OCI-LY1 (cell line): ENCODE results near the gene C2CD5.

Experiments
- H2AFZ ChIP-seq: fragments of 200-600 bp; sonication (generic), shearing (Covaris generic); 2 replicates; pipeline ENCODE4 v1.6.0; 2014; ENCODE audit warnings: antibody characterized with exemption, mild to moderate bottlenecking, low read length
- H3F3A ChIP-seq: fragments of 200-600 bp; sonication (generic), shearing (Covaris generic); 2 replicates; pipeline ENCODE4 v1.6.0; 2014; ENCODE audit warnings: mild to moderate bottlenecking, antibody characterized with exemption, low read length, moderate library complexity; ENCODE audit not compliant: insufficient read depth
- H3K27ac ChIP-seq: fragments of 200-600 bp; sonication (generic); 2 replicates; pipeline ENCODE4 v1.5.1; 2014; ENCODE audit warnings: low read length, mixed run types, mild to moderate bottlenecking, low read depth; ENCODE audit not compliant: poor library complexity, severe bottlenecking
- H3K27me3 ChIP-seq: fragments of 200-600 bp; sonication (generic); 2 replicates; pipeline ENCODE4 v1.6.0; 2014; ENCODE audit warnings: antibody characterized with exemption, mild to moderate bottlenecking, low read length, moderate library complexity; ENCODE audit not compliant: insufficient read depth
- H3K36me3 ChIP-seq: fragments of 200-600 bp; sonication (generic); 2 replicates; pipeline ENCODE4 v1.6.1; 2014; ENCODE audit warnings: mild to moderate bottlenecking, antibody characterized with exemption, low read length, moderate library complexity, mixed read lengths; ENCODE audit not compliant: insufficient read depth
- H3K4me1 ChIP-seq: fragments of 200-600 bp; sonication (generic); 2 replicates; pipeline ENCODE4 v1.5.1; 2014; ENCODE audit warnings: mild to moderate bottlenecking, low read length, moderate library complexity; ENCODE audit not compliant: insufficient read depth, severe bottlenecking
- H3K4me2 ChIP-seq: fragments of 200-600 bp; sonication (generic), shearing (Covaris generic); 2 replicates; pipeline ENCODE4 v1.6.1; 2014; ENCODE audit warnings: low read length
- H3K4me3 ChIP-seq: fragments of 200-600 bp; sonication (generic); 2 replicates; pipeline ENCODE4 v1.5.1; 2014; ENCODE audit warnings: low read length, low read depth, mild to moderate bottlenecking, mixed read lengths; ENCODE audit not compliant: poor library complexity, severe bottlenecking
- H3K79me2 ChIP-seq: fragments of 200-600 bp; shearing (Covaris generic); 2 replicates; pipeline ENCODE4 v1.6.1; 2016; ENCODE audit warnings: mixed run types, low read length, mixed read lengths; ENCODE audit not compliant: insufficient read depth
- H3K9ac ChIP-seq: fragments of 200-600 bp; sonication (generic), shearing (Covaris generic); 2 replicates; pipeline ENCODE4 v1.6.1; 2014; ENCODE audit warnings: mild to moderate bottlenecking, low read length, mixed read lengths
- H3K9me2 ChIP-seq: fragments of 200-600 bp; sonication (generic), shearing (Covaris generic); 2 replicates; pipeline ENCODE4 v1.6.1; 2014; ENCODE audit warnings: low read depth, mild to moderate bottlenecking, low read length, mixed read lengths
- H3K9me3 ChIP-seq: fragments of 200-600 bp; shearing (Covaris generic); 2 replicates; pipeline ENCODE4 v1.6.1; 2014; ENCODE audit warnings: low read length, mixed read lengths
- H4K20me1 ChIP-seq: fragments of 200-600 bp; sonication (generic), shearing (Covaris generic); 2 replicates; pipeline ENCODE4 v1.6.0; 2016; ENCODE audit warnings: mild to moderate bottlenecking, low read length; ENCODE audit not compliant: insufficient read depth
- EZH2 ChIP-seq: fragments of 200-600 bp; sonication (generic), shearing (Covaris generic); IDR thresholded peaks from 2 replicates; pipeline ENCODE4 v1.8.0; 2017; ENCODE audit warnings: borderline replicate concordance, mixed run types, mild to moderate bottlenecking, antibody characterized with exemption, low read length, moderate library complexity, mixed read lengths
- TF ChIP-seq, protein P1 (sequence below): fragments of 200-600 bp; sonication (generic), shearing (Covaris generic); IDR thresholded peaks from 2 replicates; pipeline ENCODE4 v1.5.1; 2017; ENCODE audit warnings: mild to moderate bottlenecking, antibody characterized with exemption, low read length, moderate library complexity, mixed read lengths

The C2CD5 gene

GRCh38 chr12:22476133-22476532 is 68.2 kb downstream of the C2CD5 start:
- H2AFZ ChIP-seq, result no peak overlapping the region
- H3K79me2 ChIP-seq, result no peaks in the 10 kb centered on the region
- peaks cover 16% of the 10 kb centered on the region; the same call in 1 of the 2 replicates for H3K36me3 ChIP-seq

DNA sequence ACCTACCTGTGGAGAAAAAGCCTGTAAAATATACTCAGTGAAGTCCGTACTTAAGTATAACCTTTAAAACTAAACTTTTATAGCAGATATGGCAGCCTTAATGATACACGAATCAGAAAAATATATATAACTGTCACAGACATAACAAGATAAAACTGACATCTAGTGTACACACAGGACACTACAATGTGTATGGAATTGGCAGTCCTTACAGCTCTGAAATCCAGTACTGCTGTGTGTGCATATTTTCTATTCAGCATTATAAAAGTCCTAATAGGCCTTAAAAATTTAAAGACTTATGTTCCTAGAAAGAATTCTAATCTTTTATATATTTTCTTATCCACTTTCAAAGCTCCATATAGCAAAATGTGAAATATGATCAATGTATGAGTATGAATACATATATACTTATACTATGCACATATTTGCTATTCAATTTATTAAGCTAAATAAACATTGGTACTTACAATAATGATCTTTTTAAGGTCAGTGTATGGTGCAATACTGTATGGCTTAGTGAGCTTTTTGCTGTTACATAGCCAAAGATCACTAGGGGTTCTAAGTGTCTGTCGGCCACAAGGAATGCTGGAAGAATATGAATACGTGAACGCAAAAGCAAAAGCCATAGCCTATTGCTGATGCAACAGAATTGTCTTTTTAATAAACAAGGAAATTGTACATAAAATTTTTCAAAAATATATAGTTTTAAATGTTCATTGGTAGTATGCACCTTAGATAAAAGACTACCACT is 69.2 kb downstream of the C2CD5 start:
- H3K79me2 ChIP-seq, result no peaks in the 10 kb centered on the region
- H3K4me2 ChIP-seq, result no peak overlapping the region
- no peaks in the 10 kb centered on the region for H3K9me2 ChIP-seq
- no peaks in the 10 kb centered on the region for H4K20me1 ChIP-seq
- peaks cover 21% of the 10 kb centered on the region; the same call in 1 of the 2 replicates for H3K36me3 ChIP-seq
- H3K9me3 ChIP-seq, result no peaks in the 10 kb centered on the region
- no peak overlapping the region for H3K27ac ChIP-seq
- no peak overlapping the region for H2AFZ ChIP-seq
- no peaks in the 10 kb centered on the region for H3K27me3 ChIP-seq
- no peak overlapping the region for H3K9ac ChIP-seq
- TF ChIP-seq EZH2, result no peak
- TF ChIP-seq, protein P1, sequence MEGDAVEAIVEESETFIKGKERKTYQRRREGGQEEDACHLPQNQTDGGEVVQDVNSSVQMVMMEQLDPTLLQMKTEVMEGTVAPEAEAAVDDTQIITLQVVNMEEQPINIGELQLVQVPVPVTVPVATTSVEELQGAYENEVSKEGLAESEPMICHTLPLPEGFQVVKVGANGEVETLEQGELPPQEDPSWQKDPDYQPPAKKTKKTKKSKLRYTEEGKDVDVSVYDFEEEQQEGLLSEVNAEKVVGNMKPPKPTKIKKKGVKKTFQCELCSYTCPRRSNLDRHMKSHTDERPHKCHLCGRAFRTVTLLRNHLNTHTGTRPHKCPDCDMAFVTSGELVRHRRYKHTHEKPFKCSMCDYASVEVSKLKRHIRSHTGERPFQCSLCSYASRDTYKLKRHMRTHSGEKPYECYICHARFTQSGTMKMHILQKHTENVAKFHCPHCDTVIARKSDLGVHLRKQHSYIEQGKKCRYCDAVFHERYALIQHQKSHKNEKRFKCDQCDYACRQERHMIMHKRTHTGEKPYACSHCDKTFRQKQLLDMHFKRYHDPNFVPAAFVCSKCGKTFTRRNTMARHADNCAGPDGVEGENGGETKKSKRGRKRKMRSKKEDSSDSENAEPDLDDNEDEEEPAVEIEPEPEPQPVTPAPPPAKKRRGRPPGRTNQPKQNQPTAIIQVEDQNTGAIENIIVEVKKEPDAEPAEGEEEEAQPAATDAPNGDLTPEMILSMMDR, result peak; percentile 9; the same call in 1 of the 2 replicates
- 0 out of 2 replicates have a peak, but pooled peaks cover 4% of the 10 kb centered on the region for H3F3A ChIP-seq
- H3K4me3 ChIP-seq, result no peak overlapping the region
- peaks cover 8% of the 10 kb centered on the region for H3K4me1 ChIP-seq

More at GRCh38 chr12:22476133-22476532, 68.2 kb downstream of the C2CD5 start:
- peaks cover 12% of the 10 kb centered on the region for H3K4me1 ChIP-seq
- no peaks in the 10 kb centered on the region for H3K9me3 ChIP-seq
- H3K27me3 ChIP-seq, result no peaks in the 10 kb centered on the region
- H3F3A ChIP-seq, result 0 out of 2 replicates have a peak, but pooled peaks cover 4% of the 10 kb centered on the region
- no peak overlapping the region for H3K4me2 ChIP-seq
- H3K4me3 ChIP-seq, result no peak overlapping the region
- H4K20me1 ChIP-seq, result no peaks in the 10 kb centered on the region
- no peak overlapping the region for H3K27ac ChIP-seq
- TF ChIP-seq EZH2, result no peak
- TF ChIP-seq, protein P1, result no peak
- H3K9ac ChIP-seq, result no peak overlapping the region
- no peaks in the 10 kb centered on the region for H3K9me2 ChIP-seq

- Histone ChIP-seq H3K4me1 (peaks cover 8% of the 10 kb centered on the region), H3K36me3 (peaks cover 36% of the 10 kb centered on the region; the same call in 1 of the 2 replicates), H4K20me1 (no peaks in the 10 kb centered on the region), H3K9me3 (no peaks in the 10 kb centered on the region), H3K27ac (no peak overlapping the region), H3K79me2 (no peaks in the 10 kb centered on the region), H3K9ac (no peak overlapping the region), H3K4me2 (no peak overlapping the region), H3K4me3 (no peak overlapping the region), H3K9me2 (no peaks in the 10 kb centered on the region), H2AFZ (no peak overlapping the region), H3K27me3 (no peaks in the 10 kb centered on the region), H3F3A (0 out of 2 replicates have a peak, but pooled peaks cover 4% of the 10 kb centered on the region)
- TF ChIP-seq, protein P1, result no peak
- no peak for TF ChIP-seq EZH2
Measured at GRCh38 chr12:22473212-22473611, 71.1 kb downstream of the C2CD5 start.
